Stimulated activated CD8-positive, alpha-beta memory T cell treated with anti-CD3 and anti-CD28 coated beads, Interleukin-12 subunit alpha, Interleukin-12 subunit beta, amount 100 ng/mL, for 24 hours (primary cell): Measurements from ENCODE around the gene LIPE.

Source experiments
- DNase-seq: peaks from one replicate; pipeline ENCODE4 v3.0.0-alpha.2; 2020; ENCODE audit errors: extremely low read depth

The LIPE gene

GRCh38 chr19:42378225-42379215 lies 48.7 kb downstream of the LIPE start:
- no peak for DNase-seq

GRCh38 chr19:42376177-42376555 lies 51.0 kb downstream of the LIPE start:
- no peak for DNase-seq

- no peak for DNase-seq
These were observed 51.6 kb downstream of the LIPE start for GRCh38 chr19:42375415-42376176.

GRCh38 chr19:42374826-42375376 lies 52.3 kb downstream of the LIPE start:
- no peak for DNase-seq

GRCh38 chr19:42370626-42371175 lies 56.5 kb downstream of the LIPE start:
- no peak for DNase-seq

- DNase-seq = no peak
These were observed 57.1 kb downstream of the LIPE start for GRCh38 chr19:42370068-42370520.

GRCh38 chr19:42369433-42370067 lies 57.6 kb downstream of the LIPE start:
- no peak for DNase-seq

- no peak for DNase-seq
These were observed 58.4 kb downstream of the LIPE start for GRCh38 chr19:42368765-42369164.

- DNase-seq = no peak
These were observed 58.8 kb downstream of the LIPE start for GRCh38 chr19:42368360-42368759.

- no peak for DNase-seq
These were observed 59.3 kb downstream of the LIPE start for GRCh38 chr19:42367929-42368328.

GRCh38 chr19:42366673-42367072 lies 60.5 kb downstream of the LIPE start:
- no peak for DNase-seq

GRCh38 chr19:42363614-42364346 lies 63.4 kb downstream of the LIPE start:
- DNase-seq = no peak

- DNase-seq = no peak
These were observed 64.2 kb downstream of the LIPE start for GRCh38 chr19:42362891-42363440.

GRCh38 chr19:42362342-42362741 lies 64.8 kb downstream of the LIPE start:
- no peak for DNase-seq

- DNase-seq = no peak
These were observed 65.7 kb downstream of the LIPE start for GRCh38 chr19:42361545-42361910.

GRCh38 chr19:42360787-42361544 lies 66.2 kb downstream of the LIPE start:
- no peak for DNase-seq

- no peak for DNase-seq
These were observed 69.9 kb downstream of the LIPE start for GRCh38 chr19:42357290-42357689.

- DNase-seq = no peak
These were observed 70.5 kb downstream of the LIPE start for GRCh38 chr19:42356686-42357085.

GRCh38 chr19:42355896-42356295 lies 71.3 kb downstream of the LIPE start:
- no peak for DNase-seq
